Kidney epithelial cell (primary cell): ENCODE results near the gene ARMC5. TPM values are rescaled to one million over a fixed set of nuclear protein-coding genes. Genes with fewer than 3 reads are reported as not detected.

Source experiments
- DNase-seq: peaks from one replicate; pipeline ENCODE4 v3.0.0-alpha.2; 2010; ENCODE audit warnings: low read depth
- H3K27me3 ChIP-seq: 2 replicates; pipeline ENCODE4 v1.6.0; 2011; ENCODE audit warnings: low read length; ENCODE audit not compliant: control insufficient read depth, insufficient read depth
- H3K36me3 ChIP-seq: 2 replicates; pipeline ENCODE4 v1.5.1; 2011; ENCODE audit warnings: low read length; ENCODE audit not compliant: control insufficient read depth, insufficient read depth
- H3K4me3 ChIP-seq: 2 replicates; pipeline ENCODE4 v1.5.1; 2011; ENCODE audit warnings: low read depth, mild to moderate bottlenecking, control low read depth, low read length
- total RNA-seq: library from RNA; depleted of rRNA; stranded (reverse); fragments of >200 nt; gene quantifications from 2 replicates; pipeline ENCODE4 v1.2.3, GENCODE V29; 2015
- TF ChIP-seq, protein P1 (sequence below): IDR thresholded peaks from 2 replicates; pipeline ENCODE4 v1.5.1; 2011; ENCODE audit warnings: mild to moderate bottlenecking, moderate library complexity, low read length, control low read depth, inconsistent platforms; ENCODE audit not compliant: insufficient read depth, poor library complexity, severe bottlenecking

Gene ARMC5
- total RNA-seq, 1 donor from 2014 or later = 18.7 TPM

DNA sequence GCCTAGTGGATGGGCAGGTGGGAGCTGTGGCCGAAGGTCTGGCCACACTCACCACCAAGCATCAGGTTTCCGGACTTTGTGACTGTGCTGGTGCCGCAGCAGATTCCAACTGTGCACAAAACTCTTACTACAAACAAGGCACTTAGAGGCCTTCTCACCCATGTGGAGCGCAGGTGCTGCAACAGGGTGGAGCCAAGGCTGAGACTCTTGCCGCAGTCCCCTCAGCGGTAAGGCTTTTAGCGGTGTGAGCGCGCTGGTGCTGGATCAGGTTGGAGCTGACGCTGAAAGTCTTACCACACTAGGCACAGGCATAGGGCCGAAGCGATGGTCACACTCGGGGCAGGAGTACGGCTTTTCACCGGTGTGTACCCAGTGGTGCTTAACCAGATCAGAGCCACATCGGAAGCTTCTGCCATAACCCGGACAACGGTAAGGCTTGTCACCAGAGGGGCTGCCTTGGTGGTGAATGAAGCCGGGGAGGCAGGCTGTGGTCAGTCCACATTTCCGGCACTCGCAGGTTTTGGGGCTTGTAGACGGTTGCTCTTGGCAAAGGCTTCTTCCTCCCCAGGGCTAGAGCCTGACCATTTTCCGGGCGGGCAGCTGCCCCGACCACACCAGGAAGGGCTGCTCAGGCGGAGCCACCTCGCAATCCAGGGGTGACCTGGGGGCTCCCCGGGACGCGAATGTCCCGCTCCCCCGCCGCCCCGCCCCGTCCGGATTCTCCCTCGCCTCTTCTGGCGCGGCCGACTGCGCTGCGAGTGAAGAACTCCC is 1.0 kb upstream of the ARMC5 start:
- no peak for DNase-seq
- no peaks in the 10 kb centered on the region for H3K36me3 ChIP-seq
- TF ChIP-seq, protein P1, sequence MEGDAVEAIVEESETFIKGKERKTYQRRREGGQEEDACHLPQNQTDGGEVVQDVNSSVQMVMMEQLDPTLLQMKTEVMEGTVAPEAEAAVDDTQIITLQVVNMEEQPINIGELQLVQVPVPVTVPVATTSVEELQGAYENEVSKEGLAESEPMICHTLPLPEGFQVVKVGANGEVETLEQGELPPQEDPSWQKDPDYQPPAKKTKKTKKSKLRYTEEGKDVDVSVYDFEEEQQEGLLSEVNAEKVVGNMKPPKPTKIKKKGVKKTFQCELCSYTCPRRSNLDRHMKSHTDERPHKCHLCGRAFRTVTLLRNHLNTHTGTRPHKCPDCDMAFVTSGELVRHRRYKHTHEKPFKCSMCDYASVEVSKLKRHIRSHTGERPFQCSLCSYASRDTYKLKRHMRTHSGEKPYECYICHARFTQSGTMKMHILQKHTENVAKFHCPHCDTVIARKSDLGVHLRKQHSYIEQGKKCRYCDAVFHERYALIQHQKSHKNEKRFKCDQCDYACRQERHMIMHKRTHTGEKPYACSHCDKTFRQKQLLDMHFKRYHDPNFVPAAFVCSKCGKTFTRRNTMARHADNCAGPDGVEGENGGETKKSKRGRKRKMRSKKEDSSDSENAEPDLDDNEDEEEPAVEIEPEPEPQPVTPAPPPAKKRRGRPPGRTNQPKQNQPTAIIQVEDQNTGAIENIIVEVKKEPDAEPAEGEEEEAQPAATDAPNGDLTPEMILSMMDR = no peak
- peak overlapping the region; percentile 61 for H3K4me3 ChIP-seq
- H3K27me3 ChIP-seq = no peaks in the 10 kb centered on the region

DNA sequence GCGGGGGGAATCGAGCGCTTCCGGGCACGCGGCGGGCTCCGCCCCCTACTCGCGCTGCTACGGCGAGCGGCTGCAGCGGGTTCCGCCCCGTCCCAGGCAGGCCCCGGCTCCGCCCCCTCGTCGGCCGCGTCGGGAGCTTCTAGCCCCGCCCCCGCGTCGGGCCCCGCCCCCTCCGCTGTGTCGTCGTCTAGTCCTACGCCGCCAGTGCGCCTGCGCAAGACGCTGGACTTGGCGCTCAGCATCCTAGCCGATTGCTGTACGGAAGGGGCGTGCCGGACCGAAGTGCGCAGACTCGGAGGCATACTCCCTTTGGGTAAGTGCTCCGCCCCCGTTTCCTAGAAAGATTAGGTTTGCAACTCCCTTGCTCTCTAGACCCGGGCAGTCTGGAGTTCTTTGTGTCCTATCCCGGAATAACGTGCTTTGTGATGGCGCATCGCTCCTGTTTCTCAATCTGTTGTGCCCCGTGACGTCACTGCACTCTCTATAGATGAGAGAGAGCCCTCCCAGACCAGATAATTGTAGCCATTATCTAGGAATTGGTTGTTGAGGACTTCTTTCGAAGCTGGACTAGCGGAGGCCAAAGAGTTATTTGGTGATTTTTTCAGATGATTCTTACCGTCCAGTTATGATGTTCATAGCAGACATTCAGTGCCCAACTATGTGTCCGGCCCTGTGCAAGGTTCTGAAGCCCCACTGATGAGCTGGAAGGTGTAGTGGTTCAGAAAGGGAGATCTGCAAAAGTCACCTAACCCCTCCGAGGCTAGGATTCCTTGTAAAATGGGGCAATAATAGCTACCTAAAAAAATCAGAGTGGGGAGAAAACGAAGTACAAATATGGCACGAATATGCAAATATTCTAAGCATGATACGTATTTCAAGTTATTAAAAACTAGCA is 633 bp downstream of the ARMC5 start:
- peak; percentile 97 for DNase-seq
- TF ChIP-seq, protein P1 = no peak
- Histone ChIP-seq H3K27me3 (no peaks in the 10 kb centered on the region), H3K4me3 (peak overlapping the region; percentile 61), H3K36me3 (no peaks in the 10 kb centered on the region)

DNA sequence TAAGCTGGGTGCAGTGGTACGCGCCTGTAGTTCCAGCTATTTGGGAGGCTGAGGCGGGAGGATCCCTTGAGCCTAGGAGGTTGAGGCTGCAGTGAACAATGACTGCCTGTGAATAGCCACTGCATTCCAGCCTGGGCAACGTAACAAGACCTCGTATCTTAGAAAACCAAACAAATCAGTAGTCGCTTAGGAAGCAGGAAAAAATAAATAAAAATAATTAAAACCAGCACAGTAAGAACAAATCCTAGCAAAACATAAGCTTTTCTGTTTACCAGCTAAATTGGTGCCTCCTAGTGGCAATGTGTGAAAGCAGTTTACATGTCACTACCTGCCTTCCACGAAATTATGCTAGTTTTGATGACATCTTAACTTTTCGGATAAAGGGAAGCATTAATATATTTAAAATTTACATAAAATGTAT is 1.3 kb downstream of the ARMC5 start:
- TF ChIP-seq, protein P1 = peak; percentile 65
- no peaks in the 10 kb centered on the region for H3K36me3 ChIP-seq
- H3K27me3 ChIP-seq = no peaks in the 10 kb centered on the region
- DNase-seq = no peak
- no peak overlapping the region for H3K4me3 ChIP-seq

DNA sequence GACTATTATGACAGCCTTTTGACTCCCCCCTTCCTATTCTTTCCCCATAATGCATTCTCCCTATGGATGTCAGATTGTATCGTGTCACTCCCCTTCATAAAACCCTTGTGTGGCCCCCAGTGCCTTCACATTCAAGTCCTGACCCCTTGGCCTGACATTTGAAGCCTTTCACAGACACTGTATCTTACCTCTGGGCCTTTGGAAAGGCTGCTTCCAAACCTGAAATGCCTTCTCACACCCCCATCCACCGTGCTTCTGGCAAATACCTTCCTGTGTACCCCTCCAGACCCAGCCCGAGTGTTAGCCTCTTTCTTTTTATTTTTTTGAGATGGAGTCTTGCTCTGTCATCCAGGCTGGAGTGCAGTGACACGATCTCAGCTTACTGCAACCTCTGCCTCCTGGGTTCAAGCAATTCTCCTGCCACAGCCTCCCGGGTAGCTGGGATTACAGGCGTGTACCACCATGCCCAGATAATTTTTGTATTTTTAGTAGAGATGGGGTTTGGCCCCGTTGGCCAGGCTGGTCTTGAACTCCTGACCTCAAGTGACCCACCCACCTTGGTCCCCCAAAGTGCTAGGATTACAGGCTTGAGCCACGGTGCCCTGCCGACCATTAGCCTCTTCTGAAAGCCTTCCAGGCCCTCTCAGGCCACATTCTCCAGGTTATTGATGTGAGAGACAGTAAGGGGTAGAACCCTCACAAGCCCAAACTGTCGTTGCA is 2.1 kb downstream of the ARMC5 start:
- H3K4me3 ChIP-seq = no peak overlapping the region
- H3K36me3 ChIP-seq = no peaks in the 10 kb centered on the region
- no peaks in the 10 kb centered on the region for H3K27me3 ChIP-seq
- DNase-seq = no peak
- TF ChIP-seq, protein P1 = no peak

DNA sequence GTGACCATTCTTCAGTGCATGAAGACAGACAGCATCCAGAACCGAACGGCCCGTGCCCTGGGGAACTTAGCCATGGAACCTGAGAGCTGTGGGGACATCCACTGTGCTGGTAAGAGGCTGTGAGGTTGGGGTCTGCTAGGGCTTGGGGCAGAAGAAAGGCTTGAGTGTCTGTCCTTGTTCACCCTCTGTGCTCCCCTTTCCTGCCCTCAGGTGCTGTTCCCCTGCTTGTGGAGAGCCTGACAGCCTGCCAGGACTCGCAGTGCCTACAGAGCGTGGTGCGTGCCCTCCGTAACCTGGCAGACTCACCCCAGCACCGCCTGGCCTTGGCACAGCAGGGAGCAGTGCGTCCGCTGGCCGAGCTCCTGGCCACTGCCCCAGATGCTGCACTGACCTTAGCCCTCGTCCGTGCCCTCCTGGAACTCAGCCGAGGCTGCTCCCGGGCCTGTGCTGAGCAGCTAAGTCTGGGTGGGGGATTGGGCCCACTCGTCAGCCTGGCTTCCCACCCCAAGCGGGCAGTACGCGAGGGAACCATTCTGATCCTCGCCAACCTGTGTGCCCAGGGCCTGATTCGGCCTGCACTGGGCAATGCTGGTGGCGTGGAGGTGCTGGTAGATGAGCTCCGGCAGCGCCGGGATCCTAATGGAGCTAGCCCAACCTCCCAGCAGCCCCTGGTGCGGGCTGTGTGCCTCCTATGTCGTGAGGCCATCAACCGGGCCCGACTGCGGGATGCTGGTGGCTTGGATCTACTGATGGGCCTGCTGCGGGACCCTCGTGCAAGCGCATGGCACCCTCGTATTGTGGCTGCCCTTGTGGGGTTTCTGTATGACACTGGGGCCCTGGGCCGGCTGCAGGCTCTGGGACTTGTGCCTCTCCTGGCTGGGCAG is 2.9 kb downstream of the ARMC5 start:
- H3K27me3 ChIP-seq = no peaks in the 10 kb centered on the region
- DNase-seq = no peak
- TF ChIP-seq, protein P1 = no peak
- no peaks in the 10 kb centered on the region for H3K36me3 ChIP-seq
- no peak overlapping the region for H3K4me3 ChIP-seq
